ENCODE data around the gene ADARB1. TPM values are rescaled to one million over a fixed set of nuclear protein-coding genes. Genes with fewer than 3 reads are reported as not detected.

Gene ADARB1
- total and polyA plus RNA-seq, 9 of the 15 experiments (the other 6 are each of a cell fraction or from before 2014, with no cell fraction given) = 6.7 to 16.0 (median 8.3) TPM

DNA sequence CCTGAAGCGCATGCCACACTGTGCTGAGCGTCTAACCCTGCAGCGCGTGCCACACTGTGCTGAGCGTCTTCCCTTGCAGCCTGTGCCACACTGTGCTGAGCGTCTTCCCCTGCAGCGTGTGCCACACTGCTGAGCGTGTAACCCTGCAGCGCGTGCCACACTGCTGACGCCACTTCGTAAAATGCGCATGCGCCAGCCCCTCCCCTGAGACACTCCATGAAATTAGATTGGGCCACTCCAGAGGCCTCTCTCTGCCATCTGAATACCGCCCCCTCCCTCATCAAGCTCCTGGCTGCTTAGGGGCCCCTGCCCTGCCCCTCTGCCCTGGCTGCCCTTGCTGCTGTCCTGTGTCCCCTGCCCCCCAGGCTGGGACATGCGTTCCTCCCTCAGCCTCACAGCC lies 128.5 kb downstream of the ADARB1 start:
- H3K9me3 ChIP-seq (replicated peaks; ENCODE audit: control insufficient read depth, insufficient read depth, low read depth, low read length) = no peaks in the 10 kb centered on the region
- H4K20me1 ChIP-seq (replicated peaks; ENCODE audit: control insufficient read depth, insufficient read depth, low read length) = no peaks in the 10 kb centered on the region
- POLR2A ChIA-PET = no interaction called here
- H3K4me2 ChIP-seq (ENCODE audit: insufficient read depth, low read length) = no peak overlapping the region
- CTCF ChIA-PET (ENCODE audit: low intra/inter-chr PET ratio) = no interaction called here
- no peaks in the 10 kb centered on the region for H3K79me2 ChIP-seq (ENCODE audit: control insufficient read depth, insufficient read depth, low read length)
- H3K27ac ChIP-seq (ENCODE audit: extremely low read depth, low read depth, low read length) = no peak overlapping the region
- in situ Hi-C loops (cut with MboI) = no loop called here
- H3K9ac ChIP-seq (ENCODE audit: insufficient read depth in 1 of 2, low read depth in 2 of 2, low read length in 2 of 2) = no peak overlapping the region; a peak in 1 of 4 replicates
- ATAC-seq = peak; percentile 31; the same call in 1 of the 3 replicates
- no peak overlapping the region for H3K4me3 ChIP-seq
- TF ChIP-seq JUND (IDR thresholded peaks at IDR 0.05; ENCODE audit: borderline replicate concordance, low read depth, low read length) = no peak
- TF ChIP-seq JUND (tag; IDR thresholded peaks at IDR 0.05; ENCODE audit: borderline replicate concordance, low read depth, low read length) = peak; percentile 29; the same call in 1 of the 3 replicates
- no peak for TF ChIP-seq HNRNPH1 (optimal IDR thresholded peaks at IDR 0.05; ENCODE audit: low read depth, low read length)
- TF ChIP-seq DIDO1 (tag; IDR thresholded peaks at IDR 0.05; ENCODE audit: low read depth) = no peak
- peak; percentile 83 to 87 for TF ChIP-seq NRF1 (conservative IDR thresholded peaks at IDR 0.05 in 1 of 2, IDR thresholded peaks at IDR 0.05 in 1 of 2)
- no TSS peak for BruUV-seq (replicated peaks)
- FAIRE-seq = no peak
- no peaks in the 10 kb centered on the region for H3K9me1 ChIP-seq (ENCODE audit: control insufficient read depth, insufficient read depth, low read length)
- 42% methylated on average over 16 of the region's 16 CpGs for WGBS (ENCODE audit: insufficient coverage, low coverage, missing lambda C conversion rate)
- DNase-seq (ENCODE audit: extremely low read depth in 1 of 4, low spot score in 3 of 4) = peak in 1 of 4 experiments; percentile 44
- H3K4me1 ChIP-seq (replicated peaks in 1 of 2; ENCODE audit: control insufficient read depth in 2 of 2, insufficient read depth in 2 of 2, low read length in 2 of 2) = peaks cover 3 to 11% of the 10 kb centered on the region in 2 experiments; a peak in 2 of 5 replicates
- H3K27me3 ChIP-seq (ENCODE audit: control insufficient read depth in 2 of 2, insufficient read depth in 2 of 2, low read length in 2 of 2) = peaks cover 4 to 34% of the 10 kb centered on the region in 2 experiments; a peak in 3 of 5 replicates
- no peak overlapping the region for H2AFZ ChIP-seq (ENCODE audit: low read depth, low read length)
- no peaks in the 10 kb centered on the region for H3K36me3 ChIP-seq (ENCODE audit: control insufficient read depth, insufficient read depth, low read length)
- intact Hi-C loops (cut with micrococcal nuclease) = no loop called here

DNA sequence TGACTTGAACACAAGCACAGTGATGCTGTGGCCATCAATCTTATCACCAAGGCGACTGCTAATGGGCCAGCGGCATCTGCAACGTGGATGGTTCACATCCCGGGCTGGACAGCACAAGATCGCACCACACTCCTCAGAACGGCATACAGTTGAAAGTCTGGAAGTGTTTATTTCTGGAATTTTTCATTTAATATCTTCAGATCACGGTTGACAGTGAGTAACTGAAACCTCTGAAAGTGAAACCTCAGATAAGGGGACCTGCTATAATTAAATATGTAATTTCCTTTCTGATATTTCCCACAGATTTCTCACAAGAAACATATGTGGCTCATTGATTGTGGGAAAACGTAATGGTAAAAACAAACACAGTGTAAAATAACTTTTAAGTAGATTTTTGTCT lies 129.6 kb downstream of the ADARB1 start:
- H4K20me1 ChIP-seq (replicated peaks; ENCODE audit: control insufficient read depth, insufficient read depth, low read length) = no peaks in the 10 kb centered on the region
- H3K27ac ChIP-seq (ENCODE audit: extremely low read depth, low read depth, low read length) = no peak overlapping the region
- ChIA-PET POLR2A (no interaction called here), CTCF (ENCODE audit: low intra/inter-chr PET ratio) (no interaction called here)
- no peaks in the 10 kb centered on the region for H3K36me3 ChIP-seq (ENCODE audit: control insufficient read depth, insufficient read depth, low read length)
- H3K4me2 ChIP-seq (ENCODE audit: insufficient read depth, low read length) = no peak overlapping the region
- 24% methylated on average over 8 of the region's 8 CpGs for WGBS (ENCODE audit: insufficient coverage, low coverage, missing lambda C conversion rate)
- no peak overlapping the region for H2AFZ ChIP-seq (ENCODE audit: low read depth, low read length)
- DNase-seq (ENCODE audit: extremely low read depth in 1 of 4, low spot score in 3 of 4) (no peak), FAIRE-seq (no peak), ATAC-seq (no peak)
- TF ChIP-seq ZNF175 (CRISPR knock-in tag; IDR thresholded peaks at IDR 0.05; ENCODE audit: low read depth) = no peak
- no peak for TF ChIP-seq SAP30 (IDR thresholded peaks at IDR 0.05; ENCODE audit: borderline replicate concordance, insufficient read depth, low read depth, low read length, poor library complexity, severe bottlenecking)
- no peak for TF ChIP-seq JUND (IDR thresholded peaks at IDR 0.05; ENCODE audit: borderline replicate concordance, low read depth, low read length)
- TF ChIP-seq JUND (tag; IDR thresholded peaks at IDR 0.05; ENCODE audit: borderline replicate concordance, low read depth, low read length) = no peak
- no peak for TF ChIP-seq ZFP30 (CRISPR knock-in tag; IDR thresholded peaks at IDR 0.05; ENCODE audit: borderline replicate concordance)
- TF ChIP-seq, protein P1, sequence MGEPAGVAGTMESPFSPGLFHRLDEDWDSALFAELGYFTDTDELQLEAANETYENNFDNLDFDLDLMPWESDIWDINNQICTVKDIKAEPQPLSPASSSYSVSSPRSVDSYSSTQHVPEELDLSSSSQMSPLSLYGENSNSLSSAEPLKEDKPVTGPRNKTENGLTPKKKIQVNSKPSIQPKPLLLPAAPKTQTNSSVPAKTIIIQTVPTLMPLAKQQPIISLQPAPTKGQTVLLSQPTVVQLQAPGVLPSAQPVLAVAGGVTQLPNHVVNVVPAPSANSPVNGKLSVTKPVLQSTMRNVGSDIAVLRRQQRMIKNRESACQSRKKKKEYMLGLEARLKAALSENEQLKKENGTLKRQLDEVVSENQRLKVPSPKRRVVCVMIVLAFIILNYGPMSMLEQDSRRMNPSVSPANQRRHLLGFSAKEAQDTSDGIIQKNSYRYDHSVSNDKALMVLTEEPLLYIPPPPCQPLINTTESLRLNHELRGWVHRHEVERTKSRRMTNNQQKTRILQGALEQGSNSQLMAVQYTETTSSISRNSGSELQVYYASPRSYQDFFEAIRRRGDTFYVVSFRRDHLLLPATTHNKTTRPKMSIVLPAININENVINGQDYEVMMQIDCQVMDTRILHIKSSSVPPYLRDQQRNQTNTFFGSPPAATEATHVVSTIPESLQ (CRISPR knock-in tag; IDR thresholded peaks at IDR 0.05) = no peak
- H3K9me3 ChIP-seq (replicated peaks; ENCODE audit: control insufficient read depth, insufficient read depth, low read depth, low read length) = no peaks in the 10 kb centered on the region
- no peaks in the 10 kb centered on the region for H3K9me1 ChIP-seq (ENCODE audit: control insufficient read depth, insufficient read depth, low read length)
- no TSS peak for BruUV-seq (replicated peaks)
- in situ Hi-C loops (cut with MboI) (no loop called here), intact Hi-C loops (cut with micrococcal nuclease) (no loop called here)
- peaks cover 3 to 11% of the 10 kb centered on the region in 2 experiments; a peak in 2 of 5 replicates for H3K4me1 ChIP-seq (replicated peaks in 1 of 2; ENCODE audit: control insufficient read depth in 2 of 2, insufficient read depth in 2 of 2, low read length in 2 of 2)
- no peaks in the 10 kb centered on the region for H3K79me2 ChIP-seq (ENCODE audit: control insufficient read depth, insufficient read depth, low read length)
- no peak overlapping the region for H3K4me3 ChIP-seq
- no peak overlapping the region for H3K9ac ChIP-seq (ENCODE audit: insufficient read depth in 1 of 2, low read depth in 2 of 2, low read length in 2 of 2)
- H3K27me3 ChIP-seq (ENCODE audit: control insufficient read depth in 2 of 2, insufficient read depth in 2 of 2, low read length in 2 of 2) = peaks cover 2 to 41% of the 10 kb centered on the region in 2 experiments; a peak in 4 of 5 replicates

Data from K562 (cell line).